LNCAP (cell line): ENCODE results near the gene CPNE9.

Experiments used
- TF ChIP-seq, protein P1 (sequence below): fragments of 450-650 bp; IDR thresholded peaks from 2 replicates; pipeline ENCODE4 v1.5.1; 2017; ENCODE audit warnings: mild to moderate bottlenecking

The CPNE9 gene

DNA sequence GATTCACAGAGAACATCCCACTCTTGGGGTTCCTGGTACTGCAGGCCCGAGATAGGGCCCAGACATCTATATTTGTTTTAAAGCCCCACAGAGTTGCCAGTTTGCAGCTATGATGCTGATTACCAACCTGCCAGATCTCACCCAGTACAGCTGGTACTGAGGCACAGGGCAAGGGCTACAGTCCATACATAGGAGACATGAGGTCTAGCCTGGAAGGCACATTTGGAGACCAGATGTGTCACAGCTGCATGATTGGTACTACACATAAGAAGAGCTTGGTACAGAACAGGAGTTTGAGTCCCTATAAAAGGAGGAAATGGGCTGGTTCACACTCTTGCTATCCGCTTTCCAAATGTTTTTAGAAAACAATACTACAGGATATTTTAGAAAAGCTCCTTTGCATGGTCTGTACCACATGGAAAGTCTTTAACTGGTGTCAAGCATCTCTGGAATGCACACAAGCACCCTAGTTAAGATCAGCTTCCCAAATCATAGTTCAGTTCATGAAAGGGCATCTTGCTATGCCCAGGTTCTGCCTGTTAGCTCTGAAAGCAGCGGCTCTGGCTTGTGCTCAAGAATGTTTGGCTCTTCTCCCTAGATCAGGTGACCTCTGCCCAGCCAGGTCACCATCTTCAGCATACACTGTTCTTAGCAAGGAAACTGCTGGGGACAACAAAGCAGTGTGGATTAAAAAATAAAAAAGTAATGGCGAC lies 33.8 kb upstream of the CPNE9 start:
- TF ChIP-seq, protein P1, sequence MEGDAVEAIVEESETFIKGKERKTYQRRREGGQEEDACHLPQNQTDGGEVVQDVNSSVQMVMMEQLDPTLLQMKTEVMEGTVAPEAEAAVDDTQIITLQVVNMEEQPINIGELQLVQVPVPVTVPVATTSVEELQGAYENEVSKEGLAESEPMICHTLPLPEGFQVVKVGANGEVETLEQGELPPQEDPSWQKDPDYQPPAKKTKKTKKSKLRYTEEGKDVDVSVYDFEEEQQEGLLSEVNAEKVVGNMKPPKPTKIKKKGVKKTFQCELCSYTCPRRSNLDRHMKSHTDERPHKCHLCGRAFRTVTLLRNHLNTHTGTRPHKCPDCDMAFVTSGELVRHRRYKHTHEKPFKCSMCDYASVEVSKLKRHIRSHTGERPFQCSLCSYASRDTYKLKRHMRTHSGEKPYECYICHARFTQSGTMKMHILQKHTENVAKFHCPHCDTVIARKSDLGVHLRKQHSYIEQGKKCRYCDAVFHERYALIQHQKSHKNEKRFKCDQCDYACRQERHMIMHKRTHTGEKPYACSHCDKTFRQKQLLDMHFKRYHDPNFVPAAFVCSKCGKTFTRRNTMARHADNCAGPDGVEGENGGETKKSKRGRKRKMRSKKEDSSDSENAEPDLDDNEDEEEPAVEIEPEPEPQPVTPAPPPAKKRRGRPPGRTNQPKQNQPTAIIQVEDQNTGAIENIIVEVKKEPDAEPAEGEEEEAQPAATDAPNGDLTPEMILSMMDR, result no peak

DNA sequence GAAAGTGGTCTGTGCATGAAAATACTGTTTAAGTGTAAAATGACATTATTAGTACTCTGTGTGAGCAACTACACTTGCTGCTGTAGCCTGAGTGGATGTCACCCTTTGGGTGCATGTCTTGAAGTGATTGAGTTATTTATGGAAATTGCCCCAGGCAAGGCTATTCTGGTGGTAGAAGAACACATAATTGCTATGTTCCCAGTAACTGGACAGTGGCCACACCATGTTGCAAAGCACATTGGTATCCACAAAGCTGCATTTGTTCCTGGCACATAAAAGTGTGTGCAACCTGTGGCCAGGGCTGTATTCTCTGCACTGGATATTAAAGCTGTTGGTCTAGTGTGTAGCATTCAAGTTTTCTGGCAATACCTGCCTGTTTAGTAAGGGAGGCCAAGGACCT lies 30.6 kb upstream of the CPNE9 start:
- TF ChIP-seq, protein P1, result no peak

DNA sequence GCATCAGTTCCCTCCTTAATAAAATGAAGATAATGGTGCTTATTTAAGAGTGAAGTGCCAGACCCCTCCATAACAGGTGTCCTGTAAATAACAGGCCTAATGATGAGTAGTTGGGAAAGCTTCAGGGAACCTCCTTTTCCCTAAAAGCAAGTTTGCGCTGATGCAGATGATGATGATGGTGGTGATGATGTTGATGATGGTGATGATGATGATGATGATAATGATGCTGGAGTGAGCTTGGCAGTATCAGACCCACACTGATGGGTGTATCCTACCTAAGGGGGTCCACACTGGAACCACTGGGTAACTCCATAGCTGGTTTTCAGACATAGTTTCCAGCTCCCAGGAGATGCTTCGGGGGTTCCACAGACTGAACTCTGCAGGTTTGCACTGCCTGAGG lies 29.9 kb upstream of the CPNE9 start:
- TF ChIP-seq, protein P1, result no peak

DNA sequence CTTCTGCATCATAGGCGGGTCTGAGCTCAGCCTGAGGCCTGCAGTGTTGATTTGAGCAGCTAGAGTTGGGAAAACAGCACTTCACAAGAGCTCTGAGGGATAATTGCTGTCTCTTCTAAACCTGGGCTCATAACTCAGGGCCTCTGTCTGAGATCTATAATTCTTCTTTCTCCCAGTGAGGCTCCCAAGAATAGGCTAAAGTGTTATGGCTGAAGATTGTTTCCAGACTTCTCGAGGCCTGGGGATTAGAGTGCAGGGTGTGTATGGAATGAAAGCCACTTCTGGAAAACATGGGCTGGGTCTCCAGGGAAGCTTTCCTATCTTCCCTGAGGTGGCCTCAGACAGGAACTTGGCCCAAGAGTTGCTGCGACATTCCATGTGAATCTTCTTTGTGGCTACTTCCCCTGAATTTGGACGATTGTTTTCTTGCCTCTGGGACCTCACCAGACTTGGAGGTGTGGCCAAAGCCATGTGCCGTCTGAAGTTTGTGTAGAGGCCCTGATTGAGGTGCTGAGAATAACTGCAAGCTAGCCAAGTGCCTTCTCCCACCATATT lies 27.8 kb upstream of the CPNE9 start:
- TF ChIP-seq, protein P1, result no peak

DNA sequence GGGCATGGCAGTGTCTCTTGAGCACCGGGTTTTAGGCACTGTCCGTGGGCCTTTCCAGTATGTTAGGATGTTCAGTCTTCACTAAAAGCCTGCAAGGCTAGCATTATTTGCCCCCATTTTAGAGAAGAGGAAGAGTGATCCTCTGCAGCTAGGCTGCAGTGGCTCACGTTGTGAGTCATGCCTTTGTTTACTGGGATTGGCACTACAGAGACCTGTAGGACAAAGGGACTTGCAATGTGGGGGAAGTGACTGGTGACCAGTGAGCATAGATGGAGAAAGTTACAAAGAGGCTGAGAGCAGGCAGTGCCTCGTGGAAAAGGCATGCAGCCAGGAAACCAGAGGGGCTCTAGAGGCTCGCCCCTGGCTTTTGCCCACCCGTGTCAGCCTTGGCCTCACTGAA lies 26.8 kb upstream of the CPNE9 start:
- TF ChIP-seq, protein P1, result no peak

DNA sequence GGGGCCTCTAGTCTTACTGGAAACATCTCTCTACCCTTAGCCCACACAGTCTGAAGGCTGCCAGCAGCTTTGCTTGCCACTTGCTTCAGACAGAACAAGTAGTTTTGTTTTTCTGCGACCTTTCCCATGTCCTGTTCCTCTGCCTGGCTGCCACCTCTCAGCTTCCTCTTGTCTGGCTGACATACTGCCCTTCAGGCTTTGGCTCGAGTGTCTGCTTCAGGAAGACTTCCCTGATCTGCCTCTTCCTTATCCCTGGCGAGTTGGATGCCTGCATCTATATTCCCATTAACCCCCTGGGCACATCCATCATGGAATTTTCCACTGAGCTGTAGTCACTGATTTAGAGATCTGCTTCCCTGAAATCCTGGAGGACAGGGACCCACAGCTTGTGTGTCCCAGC lies 25.1 kb upstream of the CPNE9 start:
- TF ChIP-seq, protein P1, result no peak

DNA sequence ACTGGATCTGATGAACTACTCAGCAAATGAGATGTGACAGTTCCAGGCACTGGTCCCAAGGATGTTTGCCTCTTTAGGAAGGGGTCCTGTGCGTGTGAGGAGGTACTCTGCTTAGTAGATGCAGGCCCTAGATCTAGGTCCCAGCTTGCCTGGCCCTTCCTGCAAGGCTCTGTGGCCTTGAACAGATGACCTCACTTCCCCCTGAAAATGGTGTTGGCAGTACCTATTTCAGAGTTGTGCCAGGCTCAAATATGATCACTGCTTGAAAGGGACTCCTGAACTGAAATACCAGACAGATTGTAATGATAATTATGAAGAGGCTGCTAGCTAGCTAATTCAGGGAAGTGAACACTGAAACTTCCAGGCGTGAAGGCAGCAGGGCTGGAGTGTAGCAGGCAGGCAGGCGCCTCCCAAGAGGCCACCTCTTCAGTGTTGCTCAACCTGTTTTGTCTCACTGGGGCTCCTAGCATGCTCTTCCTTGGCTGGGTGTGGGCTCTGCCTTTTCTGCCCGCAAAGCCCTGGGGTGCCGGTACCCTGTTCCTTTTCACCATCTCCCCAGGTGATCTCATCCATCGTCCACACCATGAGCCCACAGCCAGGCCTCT lies 24.1 kb upstream of the CPNE9 start:
- TF ChIP-seq, protein P1, result no peak
